ENCODE data around the gene CHP1. TPM values are rescaled to one million over a fixed set of nuclear protein-coding genes. Genes with fewer than 3 reads are reported as not detected.
"Not testable (repeated sequence)": the region's sequence is repeated elsewhere in the genome, so short reads cannot be mapped to it uniquely, and the experiment has no call there.

CHP1 gene
- total RNA-seq, 1 donor from 2014 or later, result 89.6 TPM

- H3K36me3 Mint-ChIP-seq, result no peaks in the 10 kb centered on the region
- no peaks in the 10 kb centered on the region for H3K9me3 Mint-ChIP-seq
- peaks cover 4% of the 10 kb centered on the region for H3K4me1 Mint-ChIP-seq (ENCODE audit: unreplicated experiment)
- no peak overlapping the region for H3K4me3 Mint-ChIP-seq
- peak overlapping the region; percentile 27 for H3K27ac Mint-ChIP-seq
- no peaks in the 10 kb centered on the region for H3K27me3 Mint-ChIP-seq
- no peak for TF ChIP-seq CTCF (conservative IDR thresholded peaks at IDR 0.05)
- no peak for DNase-seq (ENCODE audit: extremely low spot score, unreplicated experiment)
Observed at GRCh38 chr15:41238100-41238499, 7.0 kb downstream of the CHP1 start.

GRCh38 chr15:41241221-41241964, 10.3 kb downstream of the CHP1 start:
- Mint-ChIP-seq H3K27ac (peak overlapping the region; percentile 61), H3K27me3 (no peaks in the 10 kb centered on the region), H3K9me3 (no peaks in the 10 kb centered on the region), H3K4me1 (ENCODE audit: unreplicated experiment) (peaks cover 4% of the 10 kb centered on the region), H3K36me3 (peaks cover 6% of the 10 kb centered on the region), H3K4me3 (no peak overlapping the region)
- no peak for TF ChIP-seq CTCF (conservative IDR thresholded peaks at IDR 0.05)
- DNase-seq (ENCODE audit: extremely low spot score, unreplicated experiment), result no peak

- not testable (repeated sequence) for H3K27me3 Mint-ChIP-seq; H3K9me3 Mint-ChIP-seq; H3K4me1 Mint-ChIP-seq (ENCODE audit: unreplicated experiment); H3K27ac Mint-ChIP-seq; H3K4me3 Mint-ChIP-seq; DNase-seq (ENCODE audit: extremely low spot score, unreplicated experiment)
- H3K36me3 Mint-ChIP-seq, result peaks cover 10% of the 10 kb centered on the region
Observed at GRCh38 chr15:41250745-41251144, 19.7 kb downstream of the CHP1 start.

- no peak for DNase-seq (ENCODE audit: extremely low spot score, unreplicated experiment)
- H3K4me3 Mint-ChIP-seq, result no peak overlapping the region
- peaks cover 10% of the 10 kb centered on the region for H3K36me3 Mint-ChIP-seq
- no peaks in the 10 kb centered on the region for H3K27me3 Mint-ChIP-seq
- no peak overlapping the region for H3K27ac Mint-ChIP-seq
- peaks cover 4% of the 10 kb centered on the region for H3K4me1 Mint-ChIP-seq (ENCODE audit: unreplicated experiment)
- no peaks in the 10 kb centered on the region for H3K9me3 Mint-ChIP-seq
- TF ChIP-seq CTCF (conservative IDR thresholded peaks at IDR 0.05), result no peak
Observed at GRCh38 chr15:41251411-41251810, 20.3 kb downstream of the CHP1 start.

GRCh38 chr15:41254560-41254959, 23.5 kb downstream of the CHP1 start:
- no peaks in the 10 kb centered on the region for H3K27me3 Mint-ChIP-seq
- no peak for DNase-seq (ENCODE audit: extremely low spot score, unreplicated experiment)
- H3K4me3 Mint-ChIP-seq, result no peak overlapping the region
- no peak overlapping the region for H3K27ac Mint-ChIP-seq
- peaks cover 12% of the 10 kb centered on the region for H3K36me3 Mint-ChIP-seq
- no peaks in the 10 kb centered on the region for H3K9me3 Mint-ChIP-seq
- peaks cover 13% of the 10 kb centered on the region for H3K4me1 Mint-ChIP-seq (ENCODE audit: unreplicated experiment)
- TF ChIP-seq CTCF (conservative IDR thresholded peaks at IDR 0.05), result no peak

GRCh38 chr15:41256103-41256502, 25.0 kb downstream of the CHP1 start:
- H3K27me3 Mint-ChIP-seq, result no peaks in the 10 kb centered on the region
- no peaks in the 10 kb centered on the region for H3K9me3 Mint-ChIP-seq
- peaks cover 12% of the 10 kb centered on the region for H3K36me3 Mint-ChIP-seq
- no peak for DNase-seq (ENCODE audit: extremely low spot score, unreplicated experiment)
- H3K4me1 Mint-ChIP-seq (ENCODE audit: unreplicated experiment), result peaks cover 9% of the 10 kb centered on the region
- H3K27ac Mint-ChIP-seq, result peak overlapping the region; percentile 43
- TF ChIP-seq CTCF (conservative IDR thresholded peaks at IDR 0.05), result no peak
- H3K4me3 Mint-ChIP-seq, result no peak overlapping the region
